ACC112 (cell line): ENCODE results near the gene MEF2C.

Source experiments
- H2AFZ ChIP-seq: fragments of 200-600 bp; sonication (generic); one replicate; pipeline ENCODE4 v1.6.0; 2017; ENCODE audit warnings: antibody characterized with exemption, low read length; ENCODE audit not compliant: unreplicated experiment
- H3K27ac ChIP-seq: fragments of 200-600 bp; sonication (generic); 2 replicates; pipeline ENCODE4 v1.5.1; 2014; ENCODE audit warnings: low read depth, mild to moderate bottlenecking, antibody characterized with exemption, low read length, moderate library complexity
- H3K27me3 ChIP-seq: fragments of 200-600 bp; sonication (generic); 2 replicates; pipeline ENCODE4 v1.6.1; 2014; ENCODE audit warnings: mild to moderate bottlenecking, antibody characterized with exemption, low read length, moderate library complexity, mixed read lengths; ENCODE audit not compliant: insufficient read depth
- H3K36me3 ChIP-seq: fragments of 200-600 bp; sonication (generic); 2 replicates; pipeline ENCODE4 v1.6.1; 2016; ENCODE audit warnings: mild to moderate bottlenecking, antibody characterized with exemption, low read length, moderate library complexity, mixed read lengths; ENCODE audit not compliant: insufficient read depth
- H3K4me1 ChIP-seq: fragments of 200-600 bp; sonication (generic); one replicate; pipeline ENCODE4 v1.6.1; 2016; ENCODE audit warnings: low read length, mixed read lengths; ENCODE audit not compliant: insufficient read depth, unreplicated experiment, control insufficient read depth
- H3K4me3 ChIP-seq: fragments of 200-600 bp; sonication (generic); 2 replicates; pipeline ENCODE4 v1.5.1; 2014; ENCODE audit warnings: mild to moderate bottlenecking, low read depth, low read length
- H3K79me2 ChIP-seq: fragments of 200-600 bp; sonication (generic); one replicate; pipeline ENCODE4 v1.6.0; 2016; ENCODE audit warnings: low read length; ENCODE audit not compliant: control insufficient read depth, unreplicated experiment, insufficient read depth

The MEF2C gene

GRCh38 chr5:88718736-88719135 is 164.2 kb downstream of the MEF2C start:
- Histone ChIP-seq H3K4me1 (no peaks in the 10 kb centered on the region), H3K36me3 (no peaks in the 10 kb centered on the region), H3K79me2 (no peaks in the 10 kb centered on the region), H3K27ac (no peak overlapping the region), H3K4me3 (no peak overlapping the region), H3K27me3 (no peaks in the 10 kb centered on the region), H2AFZ (no peak overlapping the region)

GRCh38 chr5:88716101-88716500 is 166.9 kb downstream of the MEF2C start:
- Histone ChIP-seq H3K4me1 (no peaks in the 10 kb centered on the region), H3K4me3 (no peak overlapping the region), H2AFZ (no peak overlapping the region), H3K27ac (no peak overlapping the region), H3K36me3 (no peaks in the 10 kb centered on the region), H3K79me2 (no peaks in the 10 kb centered on the region), H3K27me3 (no peaks in the 10 kb centered on the region)

GRCh38 chr5:88715503-88715902 is 167.5 kb downstream of the MEF2C start:
- Histone ChIP-seq H3K27me3 (no peaks in the 10 kb centered on the region), H3K4me3 (no peak overlapping the region)

GRCh38 chr5:88713818-88714217 is 169.2 kb downstream of the MEF2C start:
- H3K4me1 ChIP-seq = no peaks in the 10 kb centered on the region
- no peaks in the 10 kb centered on the region for H3K36me3 ChIP-seq
- H3K79me2 ChIP-seq = no peaks in the 10 kb centered on the region
- no peak overlapping the region for H2AFZ ChIP-seq
- H3K27me3 ChIP-seq = peaks cover 6% of the 10 kb centered on the region; the same call in 1 of the 2 replicates
- no peak overlapping the region for H3K4me3 ChIP-seq
- no peak overlapping the region for H3K27ac ChIP-seq

More at GRCh38 chr5:88715503-88715902, 167.5 kb downstream of the MEF2C start:
- Histone ChIP-seq H2AFZ (no peak overlapping the region), H3K36me3 (no peaks in the 10 kb centered on the region), H3K79me2 (no peaks in the 10 kb centered on the region), H3K27ac (no peak overlapping the region), H3K4me1 (no peaks in the 10 kb centered on the region)

DNA sequence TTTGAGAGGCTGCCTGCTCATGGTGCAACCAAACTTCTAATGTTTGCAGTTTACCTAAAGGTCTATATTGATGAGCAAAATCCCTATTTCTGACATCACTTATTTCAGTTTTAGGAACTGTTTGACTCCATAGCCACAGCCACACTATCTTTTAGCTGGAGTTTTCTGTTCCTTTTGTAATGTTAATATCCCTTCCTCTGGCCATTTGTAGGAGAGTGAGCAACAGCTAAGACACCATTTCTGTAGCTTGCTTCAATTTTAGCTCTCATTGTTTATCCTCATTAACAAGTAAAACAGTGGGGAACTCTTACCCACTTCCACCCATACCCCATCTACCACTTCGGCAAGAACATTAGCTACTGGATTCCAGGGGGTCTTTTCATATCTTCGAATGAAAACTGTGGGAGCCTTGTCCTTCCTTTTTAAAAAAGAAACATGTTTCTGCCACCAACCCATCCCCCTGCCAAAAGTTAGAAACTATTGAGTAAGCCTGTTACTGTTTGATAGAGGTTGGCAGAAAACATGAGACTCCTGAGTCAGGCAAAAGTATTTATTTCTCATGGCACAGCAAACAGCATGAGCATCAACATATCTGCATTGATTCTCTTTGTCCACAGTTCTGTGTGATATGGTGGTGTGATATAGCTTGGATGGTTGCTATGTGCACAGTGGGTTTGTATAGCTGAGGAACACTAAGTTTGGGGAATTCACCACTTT is 174.1 kb downstream of the MEF2C start:
- Histone ChIP-seq H3K79me2 (no peaks in the 10 kb centered on the region), H3K27ac (no peak overlapping the region)

DNA sequence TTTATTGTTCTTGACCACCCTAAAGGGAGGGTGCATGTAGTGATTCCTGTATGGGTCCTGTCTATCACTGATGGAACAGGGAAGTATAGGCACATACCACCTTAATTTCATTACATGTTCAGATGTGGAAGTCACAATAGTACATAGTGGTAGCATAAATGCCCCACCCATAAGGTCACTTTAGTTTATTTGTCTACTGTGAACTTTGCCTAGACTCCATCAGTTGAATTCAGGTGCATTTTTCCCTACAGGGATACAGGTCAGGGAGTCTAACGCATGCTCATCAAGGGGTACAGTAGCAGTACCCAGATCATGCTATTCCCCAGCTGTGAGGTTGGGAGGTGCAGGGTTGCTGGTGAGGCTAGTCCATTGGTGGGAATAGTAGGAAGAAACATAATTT is 175.0 kb downstream of the MEF2C start:
- Histone ChIP-seq H3K4me1 (no peaks in the 10 kb centered on the region), H3K4me3 (no peak overlapping the region), H3K27ac (no peak overlapping the region), H2AFZ (no peak overlapping the region), H3K79me2 (no peaks in the 10 kb centered on the region), H3K36me3 (no peaks in the 10 kb centered on the region), H3K27me3 (peaks cover 37% of the 10 kb centered on the region)

More for the DNA sequence above, 174.1 kb downstream of the MEF2C start:
- Histone ChIP-seq H3K36me3 (no peaks in the 10 kb centered on the region), H3K27me3 (peaks cover 35% of the 10 kb centered on the region), H3K4me1 (no peaks in the 10 kb centered on the region), H3K4me3 (no peak overlapping the region), H2AFZ (no peak overlapping the region)

DNA sequence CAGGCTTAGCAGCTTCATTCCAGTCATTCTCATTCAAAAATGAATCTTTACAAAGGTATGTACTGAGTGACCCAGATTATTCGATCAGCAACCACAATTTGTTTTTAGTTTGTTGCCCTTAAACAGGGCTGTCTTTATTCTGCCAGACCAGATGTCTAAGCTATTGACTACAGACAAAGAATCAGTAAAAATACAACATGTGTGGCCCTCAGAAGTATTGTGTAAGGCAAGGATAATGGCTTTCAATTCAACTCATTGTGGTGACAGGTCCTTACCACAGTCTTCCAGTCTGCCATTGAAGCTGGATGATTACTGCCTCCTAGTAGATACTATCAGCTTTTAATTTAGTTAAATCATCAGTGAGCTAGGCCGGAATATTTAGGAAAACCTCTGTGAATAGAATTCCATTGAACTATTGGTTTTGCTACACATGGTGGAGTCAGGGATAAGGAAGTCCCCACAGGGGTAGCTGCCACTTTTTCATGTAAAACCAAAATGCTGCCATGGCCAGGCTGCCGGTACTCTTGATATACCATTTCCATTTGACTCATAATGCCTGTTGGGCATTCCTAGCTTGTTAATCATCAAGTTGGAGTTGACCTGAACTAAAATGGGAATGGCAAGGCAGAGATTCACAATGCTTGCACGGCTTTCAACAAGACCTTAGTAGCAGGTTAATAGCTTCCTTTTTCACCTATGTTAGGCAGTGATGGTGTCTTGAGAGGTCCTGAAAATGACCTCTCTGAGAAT is 175.6 kb downstream of the MEF2C start:
- H3K27me3 ChIP-seq = peaks cover 39% of the 10 kb centered on the region
- no peak overlapping the region for H3K4me3 ChIP-seq
- no peaks in the 10 kb centered on the region for H3K36me3 ChIP-seq
- no peaks in the 10 kb centered on the region for H3K4me1 ChIP-seq
- H2AFZ ChIP-seq = no peak overlapping the region
- H3K27ac ChIP-seq = no peak overlapping the region
- no peaks in the 10 kb centered on the region for H3K79me2 ChIP-seq

GRCh38 chr5:88702332-88702731 is 180.7 kb downstream of the MEF2C start:
- H3K27ac ChIP-seq = no peak overlapping the region
- no peak overlapping the region for H3K4me3 ChIP-seq
- peaks cover 73% of the 10 kb centered on the region for H3K27me3 ChIP-seq
- H3K79me2 ChIP-seq = no peaks in the 10 kb centered on the region
- H3K36me3 ChIP-seq = no peaks in the 10 kb centered on the region
- H3K4me1 ChIP-seq = no peaks in the 10 kb centered on the region
- H2AFZ ChIP-seq = no peak overlapping the region

- Histone ChIP-seq H3K27ac (no peak overlapping the region), H3K4me3 (no peak overlapping the region), H2AFZ (no peak overlapping the region), H3K79me2 (no peaks in the 10 kb centered on the region), H3K4me1 (no peaks in the 10 kb centered on the region), H3K36me3 (no peaks in the 10 kb centered on the region), H3K27me3 (peaks cover 83% of the 10 kb centered on the region)
Measured at GRCh38 chr5:88700121-88700520, 182.9 kb downstream of the MEF2C start.

DNA sequence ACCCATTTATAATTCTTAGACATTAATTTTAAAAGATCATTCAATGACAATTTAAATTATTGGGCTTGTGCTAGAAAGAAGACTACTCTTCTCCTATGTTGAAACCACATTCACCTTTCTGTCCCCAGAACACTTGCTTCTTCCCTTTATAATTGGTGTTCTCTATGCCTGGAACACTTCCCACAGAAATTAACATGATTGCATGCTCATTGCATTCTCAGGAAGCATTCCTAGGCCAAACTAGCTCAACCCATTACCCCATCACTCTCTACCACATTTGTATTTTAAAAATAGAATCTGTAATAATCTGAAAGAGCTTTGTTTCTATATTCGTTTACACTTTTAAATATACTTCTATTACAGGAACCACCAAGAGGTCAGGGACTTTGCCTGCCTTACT is 184.7 kb downstream of the MEF2C start:
- H3K36me3 ChIP-seq = no peaks in the 10 kb centered on the region
- H3K4me1 ChIP-seq = no peaks in the 10 kb centered on the region
- H3K4me3 ChIP-seq = no peak overlapping the region
- H3K27ac ChIP-seq = no peak overlapping the region
- H3K79me2 ChIP-seq = no peaks in the 10 kb centered on the region
- H3K27me3 ChIP-seq = peaks cover 92% of the 10 kb centered on the region
- no peak overlapping the region for H2AFZ ChIP-seq

- Histone ChIP-seq H3K27me3 (peaks cover 99% of the 10 kb centered on the region), H3K27ac (no peak overlapping the region), H2AFZ (no peak overlapping the region), H3K4me1 (no peaks in the 10 kb centered on the region), H3K36me3 (no peaks in the 10 kb centered on the region), H3K79me2 (no peaks in the 10 kb centered on the region), H3K4me3 (no peak overlapping the region)
Measured at GRCh38 chr5:88696466-88696865, 186.5 kb downstream of the MEF2C start.
